Tibial nerve (tissue), 4 donors: Measurements from ENCODE around the gene RNF151. TPM values are rescaled to one million over a fixed set of nuclear protein-coding genes. Genes with fewer than 3 reads are reported as not detected.

Source experiments
- DNase-seq, 2 donors: peaks; one replicate each; pipeline ENCODE4 v3.0.0-alpha.2; 2019; ENCODE audit warnings: low spot score in 2 of 2
- H3K27ac ChIP-seq, 4 donors: fragments of 200-600 bp; sonication (generic) in 3 of 4; one replicate each; pipeline ENCODE4 v1.5.1; 2017 to 2019; ENCODE audit warnings: mild to moderate bottlenecking in 1 of 4
- H3K27me3 ChIP-seq, 2 donors: fragments of 200-600 bp; sonication (generic) in 1 of 2; one replicate each; pipeline versions ENCODE4 v1.5.1 to v1.6.0; 2017 to 2019
- H3K36me3 ChIP-seq, 3 donors: fragments of 200-600 bp; sonication (generic); one replicate each; pipeline ENCODE4 v1.5.1; 2018 to 2019
- H3K4me1 ChIP-seq, 4 donors: fragments of 200-600 bp; sonication (generic) in 3 of 4; one replicate each; pipeline ENCODE4 v1.5.1; 2017 to 2019
- H3K4me3 ChIP-seq, 4 donors: fragments of 200-600 bp; sonication (generic) in 3 of 4; one replicate each; pipeline ENCODE4 v1.5.1; 2017 to 2019; ENCODE audit warnings: mild to moderate bottlenecking in 1 of 4, moderate library complexity in 1 of 4
- H3K9me3 ChIP-seq, 4 donors: fragments of 200-600 bp; sonication (generic) in 3 of 4; one replicate each; pipeline ENCODE4 v1.5.1; 2017 to 2019
- CTCF ChIP-seq, 5 experiments: fragments of 200-600 bp in 3 of 5; fragments of 450-650 bp in 2 of 5; sonication (generic) in 3 of 5; IDR thresholded peaks; one replicate each; pipeline ENCODE4 v1.5.1; 2016 to 2019; ENCODE audit warnings: antibody characterized with exemption in 5 of 5, mild to moderate bottlenecking in 3 of 5, moderate library complexity in 2 of 5
- EP300 ChIP-seq, 2 donors: sonication (generic); formaldehyde crosslinking; IDR thresholded peaks; one replicate each; pipeline ENCODE4 v1.6.1; 2017; ENCODE audit warnings: antibody characterized with exemption in 2 of 2, mild to moderate bottlenecking in 1 of 2
- POLR2A ChIP-seq, 2 donors: fragments of 450-650 bp; IDR thresholded peaks; one replicate each; pipeline ENCODE4 v1.6.1; 2017; ENCODE audit warnings: antibody characterized with exemption in 2 of 2, mild to moderate bottlenecking in 2 of 2, moderate library complexity in 2 of 2
- WGBS, 2 donors: methylation state at CpG; one replicate each; pipeline ENCODE4 v1.1.5; 2018; 5-methylcytosine and 5-hydroxymethylcytosine counted together
- total RNA-seq, 4 donors: library from RNA; depleted of rRNA; stranded (reverse); fragments of >200 nt; gene quantifications; one replicate each; pipeline ENCODE4 v1.1.0, GENCODE V29; 2016

Gene RNF151
- total RNA-seq, 4 donors from 2014 or later, result not detected

- WGBS, 2 donors, result 32 to 49% methylated on average over 12 to 25 of the region's 36 CpGs
- no peak for TF ChIP-seq POLR2A (IDR thresholded peaks at IDR 0.05)
- peak; percentile 84 to 95 (median 92) for TF ChIP-seq CTCF (IDR thresholded peaks at IDR 0.05)
- no peak for TF ChIP-seq EP300 (IDR thresholded peaks at IDR 0.05)
- peaks cover 17 to 46% (median 23%) of the 10 kb centered on the region in 3 donors for H3K36me3 ChIP-seq
- H3K4me3 ChIP-seq, result peak overlapping the region in 1 of 4 donors; percentile 13
- H3K27me3 ChIP-seq, result no peaks in the 10 kb centered on the region
- peak overlapping the region in 3 of 4 donors; percentile 46 to 92 (median 62) for H3K27ac ChIP-seq
- H3K4me1 ChIP-seq, result peaks cover 4 to 61% (median 52%) of the 10 kb centered on the region in 4 donors
- H3K9me3 ChIP-seq, result no peaks in the 10 kb centered on the region
- DNase-seq, result peak; percentile 66 to 78
Observed at GRCh38 chr16:2003827-2004641, 37.4 kb downstream of the RNF151 start.

- Histone ChIP-seq H3K27ac (peak overlapping the region in 3 of 4 donors; percentile 62 to 92 (median 75)), H3K4me3 (no peak overlapping the region), H3K9me3 (no peaks in the 10 kb centered on the region), H3K4me1 (peaks cover 4 to 62% (median 54%) of the 10 kb centered on the region in 4 donors), H3K36me3 (peaks cover 11 to 37% (median 16%) of the 10 kb centered on the region in 3 donors), H3K27me3 (no peaks in the 10 kb centered on the region)
- TF ChIP-seq POLR2A (IDR thresholded peaks at IDR 0.05) (no peak), EP300 (IDR thresholded peaks at IDR 0.05) (no peak), CTCF (IDR thresholded peaks at IDR 0.05) (no peak)
- WGBS, 2 donors, result 63 to 78% methylated on average over 14 to 21 of the region's 34 CpGs
- no peak for DNase-seq
Observed at GRCh38 chr16:2004795-2005517, 38.3 kb downstream of the RNF151 start.

- H3K27ac ChIP-seq, result peak overlapping the region in 3 of 4 donors; percentile 62 to 92 (median 75)
- no peaks in the 10 kb centered on the region for H3K27me3 ChIP-seq
- no peaks in the 10 kb centered on the region for H3K9me3 ChIP-seq
- H3K4me3 ChIP-seq, result no peak overlapping the region
- peak in 3 of 5 experiments; percentile 6 to 57 (median 36) for TF ChIP-seq CTCF (IDR thresholded peaks at IDR 0.05)
- no peak for TF ChIP-seq POLR2A (IDR thresholded peaks at IDR 0.05)
- no peak for DNase-seq
- H3K36me3 ChIP-seq, result peaks cover 8 to 30% (median 16%) of the 10 kb centered on the region in 3 donors
- peaks cover 4 to 69% (median 61%) of the 10 kb centered on the region in 4 donors for H3K4me1 ChIP-seq
- WGBS, 2 donors, result 23 to 51% methylated on average over 15 to 18 of the region's 21 CpGs
Observed at GRCh38 chr16:2005646-2006045, 39.0 kb downstream of the RNF151 start.

- TF ChIP-seq POLR2A (IDR thresholded peaks at IDR 0.05) (no peak), EP300 (IDR thresholded peaks at IDR 0.05) (no peak), CTCF (IDR thresholded peaks at IDR 0.05) (no peak)
Observed at GRCh38 chr16:2006317-2006716, 39.7 kb downstream of the RNF151 start.

More at GRCh38 chr16:2006317-2006716, 39.7 kb downstream of the RNF151 start:
- peaks cover 8 to 23% (median 12%) of the 10 kb centered on the region in 3 donors for H3K36me3 ChIP-seq
- no peak for DNase-seq
- H3K4me3 ChIP-seq, result no peak overlapping the region
- peaks cover 4 to 71% (median 61%) of the 10 kb centered on the region in 4 donors for H3K4me1 ChIP-seq
- H3K27ac ChIP-seq, result peak overlapping the region in 2 of 4 donors; percentile 2 to 92
- WGBS, 2 donors, result 90 to 93% methylated on average over 8 of the region's 8 CpGs
- H3K27me3 ChIP-seq, result no peaks in the 10 kb centered on the region
- no peaks in the 10 kb centered on the region for H3K9me3 ChIP-seq
